OCI-LY1 (cell line): Measurements from ENCODE around the gene ABL2.

Experiments
- H2AFZ ChIP-seq: fragments of 200-600 bp; sonication (generic), shearing (Covaris generic); 2 replicates; pipeline ENCODE4 v1.6.0; 2014; ENCODE audit warnings: antibody characterized with exemption, mild to moderate bottlenecking, low read length
- H3F3A ChIP-seq: fragments of 200-600 bp; sonication (generic), shearing (Covaris generic); 2 replicates; pipeline ENCODE4 v1.6.0; 2014; ENCODE audit warnings: mild to moderate bottlenecking, antibody characterized with exemption, low read length, moderate library complexity; ENCODE audit not compliant: insufficient read depth
- H3K27ac ChIP-seq: fragments of 200-600 bp; sonication (generic); 2 replicates; pipeline ENCODE4 v1.5.1; 2014; ENCODE audit warnings: low read length, mixed run types, mild to moderate bottlenecking, low read depth; ENCODE audit not compliant: poor library complexity, severe bottlenecking
- H3K27me3 ChIP-seq: fragments of 200-600 bp; sonication (generic); 2 replicates; pipeline ENCODE4 v1.6.0; 2014; ENCODE audit warnings: antibody characterized with exemption, mild to moderate bottlenecking, low read length, moderate library complexity; ENCODE audit not compliant: insufficient read depth
- H3K36me3 ChIP-seq: fragments of 200-600 bp; sonication (generic); 2 replicates; pipeline ENCODE4 v1.6.1; 2014; ENCODE audit warnings: mild to moderate bottlenecking, antibody characterized with exemption, low read length, moderate library complexity, mixed read lengths; ENCODE audit not compliant: insufficient read depth
- H3K4me1 ChIP-seq: fragments of 200-600 bp; sonication (generic); 2 replicates; pipeline ENCODE4 v1.5.1; 2014; ENCODE audit warnings: mild to moderate bottlenecking, low read length, moderate library complexity; ENCODE audit not compliant: insufficient read depth, severe bottlenecking
- H3K4me2 ChIP-seq: fragments of 200-600 bp; sonication (generic), shearing (Covaris generic); 2 replicates; pipeline ENCODE4 v1.6.1; 2014; ENCODE audit warnings: low read length
- H3K4me3 ChIP-seq: fragments of 200-600 bp; sonication (generic); 2 replicates; pipeline ENCODE4 v1.5.1; 2014; ENCODE audit warnings: low read length, low read depth, mild to moderate bottlenecking, mixed read lengths; ENCODE audit not compliant: poor library complexity, severe bottlenecking
- H3K79me2 ChIP-seq: fragments of 200-600 bp; shearing (Covaris generic); 2 replicates; pipeline ENCODE4 v1.6.1; 2016; ENCODE audit warnings: mixed run types, low read length, mixed read lengths; ENCODE audit not compliant: insufficient read depth
- H3K9ac ChIP-seq: fragments of 200-600 bp; sonication (generic), shearing (Covaris generic); 2 replicates; pipeline ENCODE4 v1.6.1; 2014; ENCODE audit warnings: mild to moderate bottlenecking, low read length, mixed read lengths
- H3K9me2 ChIP-seq: fragments of 200-600 bp; sonication (generic), shearing (Covaris generic); 2 replicates; pipeline ENCODE4 v1.6.1; 2014; ENCODE audit warnings: low read depth, mild to moderate bottlenecking, low read length, mixed read lengths
- H3K9me3 ChIP-seq: fragments of 200-600 bp; shearing (Covaris generic); 2 replicates; pipeline ENCODE4 v1.6.1; 2014; ENCODE audit warnings: low read length, mixed read lengths
- H4K20me1 ChIP-seq: fragments of 200-600 bp; sonication (generic), shearing (Covaris generic); 2 replicates; pipeline ENCODE4 v1.6.0; 2016; ENCODE audit warnings: mild to moderate bottlenecking, low read length; ENCODE audit not compliant: insufficient read depth
- CTCF ChIP-seq: fragments of 200-600 bp; sonication (generic), shearing (Covaris generic); IDR thresholded peaks from 2 replicates; pipeline ENCODE4 v1.5.1; 2017; ENCODE audit warnings: mild to moderate bottlenecking, antibody characterized with exemption, low read length, moderate library complexity, mixed read lengths
- EZH2 ChIP-seq: fragments of 200-600 bp; sonication (generic), shearing (Covaris generic); IDR thresholded peaks from 2 replicates; pipeline ENCODE4 v1.8.0; 2017; ENCODE audit warnings: borderline replicate concordance, mixed run types, mild to moderate bottlenecking, antibody characterized with exemption, low read length, moderate library complexity, mixed read lengths

Gene ABL2

GRCh38 chr1:179195376-179195775 lies 34.1 kb downstream of the ABL2 start:
- Histone ChIP-seq H3K4me3 (no peak overlapping the region), H3K9ac (no peak overlapping the region), H3K27ac (no peak overlapping the region), H3K9me3 (no peaks in the 10 kb centered on the region), H3K9me2 (no peaks in the 10 kb centered on the region), H3K36me3 (no peaks in the 10 kb centered on the region), H3F3A (no peaks in the 10 kb centered on the region), H3K79me2 (peaks cover 17% of the 10 kb centered on the region; the same call in 1 of the 2 replicates), H3K4me2 (no peak overlapping the region), H3K4me1 (no peaks in the 10 kb centered on the region), H3K27me3 (no peaks in the 10 kb centered on the region), H2AFZ (no peak overlapping the region), H4K20me1 (no peaks in the 10 kb centered on the region)
- no peak for TF ChIP-seq CTCF
- TF ChIP-seq EZH2, result no peak

- Histone ChIP-seq H3K27me3 (no peaks in the 10 kb centered on the region), H3K4me2 (no peak overlapping the region), H3K79me2 (peaks cover 17% of the 10 kb centered on the region; the same call in 1 of the 2 replicates), H2AFZ (no peak overlapping the region), H3K9me2 (no peaks in the 10 kb centered on the region), H3K27ac (no peak overlapping the region), H3K4me3 (no peak overlapping the region), H3K4me1 (no peaks in the 10 kb centered on the region), H3K36me3 (no peaks in the 10 kb centered on the region; the same call in 1 of the 2 replicates), H3F3A (no peaks in the 10 kb centered on the region), H4K20me1 (no peaks in the 10 kb centered on the region), H3K9ac (no peak overlapping the region), H3K9me3 (no peaks in the 10 kb centered on the region)
- no peak for TF ChIP-seq CTCF
- no peak for TF ChIP-seq EZH2
These were observed 35.4 kb downstream of the ABL2 start for GRCh38 chr1:179194068-179194537.

GRCh38 chr1:179190861-179191260 lies 38.6 kb downstream of the ABL2 start:
- no peak overlapping the region for H3K9ac ChIP-seq
- H3K79me2 ChIP-seq, result peaks cover 17% of the 10 kb centered on the region; the same call in 1 of the 2 replicates
- H3K4me3 ChIP-seq, result no peak overlapping the region
- H4K20me1 ChIP-seq, result no peaks in the 10 kb centered on the region
- H3K27me3 ChIP-seq, result no peaks in the 10 kb centered on the region
- H2AFZ ChIP-seq, result no peak overlapping the region
- no peaks in the 10 kb centered on the region; the same call in 1 of the 2 replicates for H3K36me3 ChIP-seq
- no peaks in the 10 kb centered on the region for H3K4me1 ChIP-seq
- no peaks in the 10 kb centered on the region for H3K9me2 ChIP-seq
- no peaks in the 10 kb centered on the region for H3F3A ChIP-seq
- TF ChIP-seq EZH2 (no peak), CTCF (no peak)
- H3K4me2 ChIP-seq, result no peak overlapping the region
- no peaks in the 10 kb centered on the region for H3K9me3 ChIP-seq
- H3K27ac ChIP-seq, result no peak overlapping the region
